BJ (cell line): ENCODE data around the gene ARHGAP12. TPM values are rescaled to one million over a fixed set of nuclear protein-coding genes. Genes with fewer than 3 reads are reported as not detected.

ENCODE experiments used
- CTCF ChIA-PET: fragments of 350-600 bp; formaldehyde crosslinking; extraction: SDS; loops from one replicate; lab custom pipeline; 2021; ENCODE audit warnings: antibody characterized with exemption, inconsistent platforms; lab: Yijun Ruan, JAX
- POLR2A ChIA-PET: fragments of 300-600 bp; sonication (Branson Sonifier 250); formaldehyde crosslinking; extraction: SDS; loops from one replicate; lab custom pipeline; 2021; ENCODE audit warnings: antibody characterized with exemption; lab: Charles Lee
- DNase-seq: peaks from one replicate; pipeline ENCODE4 v3.0.0-alpha.2; 2011; ENCODE audit warnings: low read depth
- H3K27me3 ChIP-seq: 2 replicates; pipeline ENCODE4 v1.6.0; 2011; ENCODE audit warnings: low read length; ENCODE audit not compliant: control insufficient read depth, insufficient read depth
- H3K36me3 ChIP-seq: 2 replicates; pipeline ENCODE4 v1.5.1; 2011; ENCODE audit warnings: low read length; ENCODE audit not compliant: control insufficient read depth, insufficient read depth
- H3K4me3 ChIP-seq: 2 replicates; pipeline ENCODE4 v1.5.1; 2011; ENCODE audit warnings: low read depth, mild to moderate bottlenecking, control low read depth, low read length
- polyA plus RNA-seq: library from polyadenylated mRNA; depleted of rRNA; stranded (reverse); fragments of >200 nt; gene quantifications from 2 replicates; pipeline ENCODE4 v1.2.3, GENCODE V29; 2011
- TF ChIP-seq, protein P1 (sequence below): IDR thresholded peaks from 2 replicates; pipeline ENCODE4 v1.5.1; 2011; ENCODE audit warnings: low read depth, mild to moderate bottlenecking, control low read depth, inconsistent platforms, low read length, moderate library complexity; ENCODE audit not compliant: insufficient read depth

ARHGAP12 gene
- polyA plus RNA-seq, 1 experiment = 7.5 TPM

DNA sequence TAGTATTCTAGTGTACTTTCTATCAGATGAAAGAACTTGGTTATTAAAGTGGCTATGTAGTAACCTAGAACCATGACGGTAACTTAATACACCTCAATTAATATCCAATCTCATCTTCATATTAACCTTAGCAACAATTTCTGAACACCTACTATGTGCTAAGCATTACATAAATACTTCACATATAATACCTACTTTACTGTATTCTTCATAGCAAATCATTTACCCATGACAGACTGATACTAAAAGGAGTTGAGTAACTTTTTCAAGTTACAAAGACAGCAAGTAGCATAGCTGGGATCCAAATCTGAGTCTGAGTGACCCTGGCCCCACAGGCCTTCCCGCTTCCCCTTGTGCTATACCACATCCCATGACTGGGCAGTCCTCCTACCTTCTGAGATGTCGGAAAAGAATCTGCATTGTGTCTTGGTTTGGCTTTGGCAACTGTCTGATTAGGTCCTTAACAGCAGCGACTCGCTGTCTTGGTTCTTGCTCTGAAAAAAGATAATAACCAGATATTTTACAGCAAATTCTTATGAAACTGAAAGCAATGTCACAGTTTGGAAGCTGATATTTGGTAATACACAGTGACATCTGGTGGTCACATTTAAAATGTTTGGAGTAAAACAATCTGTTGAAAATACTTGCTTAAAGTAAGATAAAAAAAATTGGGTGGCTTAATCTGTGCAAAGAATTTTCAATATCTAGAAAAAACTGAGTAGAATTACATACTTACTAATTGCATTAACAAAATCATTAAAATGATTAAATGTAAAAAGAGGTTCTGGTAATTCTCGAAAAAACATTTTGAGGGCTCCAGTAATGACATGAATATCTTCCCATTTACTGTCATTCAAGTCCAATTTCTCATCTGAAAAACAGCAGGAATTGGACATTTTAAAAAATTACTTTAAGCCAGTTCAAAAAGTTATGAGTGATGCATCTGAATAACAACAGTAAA, 120.1 kb downstream of the ARHGAP12 start:
- POLR2A ChIA-PET = no interaction called here
- TF ChIP-seq, protein P1, sequence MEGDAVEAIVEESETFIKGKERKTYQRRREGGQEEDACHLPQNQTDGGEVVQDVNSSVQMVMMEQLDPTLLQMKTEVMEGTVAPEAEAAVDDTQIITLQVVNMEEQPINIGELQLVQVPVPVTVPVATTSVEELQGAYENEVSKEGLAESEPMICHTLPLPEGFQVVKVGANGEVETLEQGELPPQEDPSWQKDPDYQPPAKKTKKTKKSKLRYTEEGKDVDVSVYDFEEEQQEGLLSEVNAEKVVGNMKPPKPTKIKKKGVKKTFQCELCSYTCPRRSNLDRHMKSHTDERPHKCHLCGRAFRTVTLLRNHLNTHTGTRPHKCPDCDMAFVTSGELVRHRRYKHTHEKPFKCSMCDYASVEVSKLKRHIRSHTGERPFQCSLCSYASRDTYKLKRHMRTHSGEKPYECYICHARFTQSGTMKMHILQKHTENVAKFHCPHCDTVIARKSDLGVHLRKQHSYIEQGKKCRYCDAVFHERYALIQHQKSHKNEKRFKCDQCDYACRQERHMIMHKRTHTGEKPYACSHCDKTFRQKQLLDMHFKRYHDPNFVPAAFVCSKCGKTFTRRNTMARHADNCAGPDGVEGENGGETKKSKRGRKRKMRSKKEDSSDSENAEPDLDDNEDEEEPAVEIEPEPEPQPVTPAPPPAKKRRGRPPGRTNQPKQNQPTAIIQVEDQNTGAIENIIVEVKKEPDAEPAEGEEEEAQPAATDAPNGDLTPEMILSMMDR = peak; percentile 25; the same call in 1 of the 2 replicates
- peak overlapping the region; percentile 27 for H3K4me3 ChIP-seq
- peaks cover 2% of the 10 kb centered on the region; the same call in 1 of the 2 replicates for H3K36me3 ChIP-seq
- DNase-seq = no peak
- H3K27me3 ChIP-seq = no peaks in the 10 kb centered on the region
- CTCF ChIA-PET = interaction anchor here (0.5 to 2.4 kb wide), 16 partner anchors 29 to 1082 kb away, joined by 3 to 9 read pairs (median 3); partner anchors contain the start of gene ZNF438

DNA sequence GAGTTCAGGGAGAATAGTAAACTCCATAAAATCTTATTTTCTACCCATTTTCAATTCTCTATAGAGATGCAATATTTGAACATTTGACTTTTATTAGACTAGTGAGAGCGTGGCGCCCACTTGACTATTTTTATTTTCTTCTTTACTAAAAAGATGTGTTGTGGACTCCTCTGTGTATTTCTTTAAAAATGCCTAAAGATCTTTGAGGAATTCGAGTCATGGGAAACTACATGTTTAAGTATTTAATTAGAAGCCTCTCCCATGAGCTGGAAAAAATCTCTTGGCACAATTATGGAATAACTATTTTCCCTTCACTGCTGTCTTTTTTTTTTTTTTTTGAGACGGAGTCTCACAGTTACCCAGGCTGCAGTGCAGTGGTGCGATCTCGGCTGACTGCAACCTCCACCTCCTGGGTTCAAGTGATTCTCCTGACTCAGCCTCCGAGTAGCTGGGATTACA, 124.2 kb downstream of the ARHGAP12 start:
- ChIA-PET CTCF (interaction anchor here (1.4 kb wide), 1 partner anchor 30 kb away, joined by 3 read pairs; no protein-coding TSS in a partner anchor), POLR2A (interaction anchor here (0.6 kb wide), 1 partner anchor 38 kb away, joined by 14 read pairs; no protein-coding TSS in a partner anchor)
- Histone ChIP-seq H3K4me3 (no peak overlapping the region), H3K27me3 (no peaks in the 10 kb centered on the region), H3K36me3 (peaks cover 2% of the 10 kb centered on the region; the same call in 1 of the 2 replicates)
- peak; percentile 27 for DNase-seq
- TF ChIP-seq, protein P1 = no peak

DNA sequence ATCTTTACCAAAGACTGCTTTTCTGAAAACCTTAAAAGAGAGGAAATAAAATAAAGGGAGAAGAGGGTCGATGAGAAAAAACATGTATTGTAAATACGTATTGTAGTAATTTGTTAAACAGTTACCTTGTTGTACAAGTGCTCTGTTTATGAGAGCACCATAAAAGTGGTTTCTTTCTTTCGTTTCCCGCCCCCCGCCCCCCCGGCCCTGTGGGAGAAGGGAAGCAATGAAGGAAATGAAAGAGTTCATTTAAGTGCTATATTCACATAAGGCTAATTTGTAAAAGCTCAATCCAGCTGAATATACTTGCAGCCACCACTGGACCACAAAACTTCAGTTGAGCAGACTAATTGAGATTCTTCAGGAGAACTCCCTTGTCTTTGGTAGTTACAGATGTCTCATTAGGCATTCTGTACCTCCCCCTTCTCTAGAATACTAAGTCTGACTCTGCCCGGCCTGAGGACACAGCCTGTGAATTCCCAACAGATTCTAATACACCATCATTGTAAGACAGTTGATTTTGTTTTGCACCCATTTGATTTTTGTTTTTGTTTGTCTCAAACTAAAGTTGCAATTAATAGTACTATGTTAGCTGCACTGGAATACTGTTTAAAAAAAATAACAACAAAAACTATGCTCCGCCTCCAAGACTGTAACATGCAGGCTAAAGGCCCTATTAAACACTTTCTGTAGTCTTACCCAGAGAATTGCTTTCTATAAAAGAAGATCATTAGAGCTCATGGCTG, 124.9 kb downstream of the ARHGAP12 start:
- Histone ChIP-seq H3K4me3 (no peak overlapping the region), H3K36me3 (peaks cover 2% of the 10 kb centered on the region; the same call in 1 of the 2 replicates), H3K27me3 (no peaks in the 10 kb centered on the region)
- ChIA-PET CTCF (no interaction called here), POLR2A (interaction anchor here (0.6 kb wide), 1 partner anchor 38 kb away, joined by 14 read pairs; no protein-coding TSS in a partner anchor)
- TF ChIP-seq, protein P1 = no peak
- no peak for DNase-seq

DNA sequence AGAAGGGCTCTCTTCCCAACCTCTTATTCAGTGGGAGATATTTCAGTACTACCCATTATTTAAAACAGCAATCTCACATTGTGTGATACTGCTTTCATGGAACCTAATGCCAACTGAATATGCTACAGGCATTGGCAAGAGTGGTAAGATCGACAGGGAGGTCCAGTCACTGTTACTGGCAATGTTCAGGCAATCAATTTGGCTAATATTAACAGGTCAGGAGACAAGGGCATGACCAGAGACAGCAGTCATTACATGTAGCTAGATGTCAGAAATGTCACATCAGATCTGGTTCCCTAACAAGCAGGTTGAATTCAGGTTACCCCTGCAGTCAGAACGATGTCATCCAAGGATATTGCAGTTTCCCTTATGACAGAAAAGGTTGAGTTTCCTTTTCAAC, 129.4 kb downstream of the ARHGAP12 start:
- CTCF ChIA-PET = no interaction called here
- H3K4me3 ChIP-seq = no peak overlapping the region
- no peak for DNase-seq
- H3K36me3 ChIP-seq = no peaks in the 10 kb centered on the region
- POLR2A ChIA-PET = no interaction called here
- TF ChIP-seq, protein P1 = no peak
- no peaks in the 10 kb centered on the region for H3K27me3 ChIP-seq
